ENCODE measurements around the gene HOXA13.

- no peak for TF ChIP-seq EZH2 (IDR thresholded peaks at IDR 0.05)
- TF ChIP-seq POLR2AphosphoS5 (IDR thresholded peaks at IDR 0.05; ENCODE audit: borderline replicate concordance, low read depth, low read length), result no peak
- TF ChIP-seq FOXP2 (optimal IDR thresholded peaks at IDR 0.05; ENCODE audit: control extremely low read depth, extremely low read length, insufficient read depth), result no peak
Observed at GRCh38 chr7:27180431-27181420, 19.2 kb downstream of the HOXA13 start.

Measured in SK-N-MC (cell line).